Fibroblast of the aortic adventitia (primary cell): ENCODE data around the gene MICAL2. TPM values are rescaled to one million over a fixed set of nuclear protein-coding genes. Genes with fewer than 3 reads are reported as not detected.

Source experiments
- DNase-seq: peaks from one replicate; pipeline ENCODE4 v3.0.0-alpha.2; 2010; ENCODE audit warnings: low read depth
- H3K4me3 ChIP-seq: 2 replicates; pipeline ENCODE4 v1.5.1; 2011; ENCODE audit warnings: low read depth, mild to moderate bottlenecking, control low read depth, low read length, moderate library complexity
- CTCF ChIP-seq: IDR thresholded peaks from 2 replicates; pipeline ENCODE4 v1.5.1; 2011; ENCODE audit warnings: mild to moderate bottlenecking, low read length, control low read depth, inconsistent platforms; ENCODE audit not compliant: insufficient read depth
- total RNA-seq: library from RNA; depleted of rRNA; stranded (reverse); fragments of >200 nt; gene quantifications from 2 replicates; pipeline ENCODE4 v1.2.3, GENCODE V29; 2012; ENCODE audit warnings: low replicate concordance

MICAL2 gene
- total RNA-seq, 1 donor: 146 TPM

DNA sequence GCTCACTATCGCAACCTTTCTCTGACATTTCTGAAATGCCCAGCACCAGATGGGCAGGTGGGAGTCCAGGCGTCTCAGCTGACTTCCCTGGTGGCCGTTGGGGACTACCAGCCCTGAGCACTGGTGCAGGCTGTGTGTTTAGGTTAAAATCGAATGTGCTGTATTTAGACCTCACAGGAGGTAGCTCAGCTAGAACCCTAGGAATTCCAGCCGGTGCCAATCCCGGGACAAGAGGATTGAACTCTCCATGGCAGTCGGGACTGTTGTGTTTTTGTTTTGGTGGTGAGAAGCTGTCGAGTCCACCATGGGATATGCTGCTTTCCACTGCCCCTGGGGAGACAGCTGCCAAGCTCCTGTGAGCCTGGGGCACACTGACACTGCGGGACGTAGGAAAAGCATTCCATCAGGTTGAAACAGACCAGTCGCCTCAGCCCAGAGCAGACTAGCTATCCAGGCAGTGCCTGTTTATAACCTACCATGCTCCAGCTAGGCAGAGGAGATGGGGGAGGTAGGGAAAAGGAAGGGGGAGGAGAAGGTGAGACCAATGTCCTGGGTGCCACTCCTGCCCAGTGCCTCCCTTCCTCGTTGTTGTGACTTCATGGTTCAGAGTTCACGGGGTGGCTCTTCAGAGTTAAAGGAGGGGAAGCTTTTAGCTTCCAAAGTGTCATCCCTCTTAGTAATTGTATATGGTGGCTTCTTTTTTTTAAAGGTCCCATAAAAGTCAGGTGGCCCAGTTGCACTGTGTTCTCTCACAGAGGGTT, 53.0 kb downstream of the MICAL2 start:
- DNase-seq: no peak
- TF ChIP-seq CTCF: no peak
- H3K4me3 ChIP-seq: no peak overlapping the region

- no peak overlapping the region for H3K4me3 ChIP-seq
- TF ChIP-seq CTCF: no peak
- DNase-seq: peak; percentile 88
Observed at GRCh38 chr11:12164061-12165014, 53.9 kb downstream of the MICAL2 start.

DNA sequence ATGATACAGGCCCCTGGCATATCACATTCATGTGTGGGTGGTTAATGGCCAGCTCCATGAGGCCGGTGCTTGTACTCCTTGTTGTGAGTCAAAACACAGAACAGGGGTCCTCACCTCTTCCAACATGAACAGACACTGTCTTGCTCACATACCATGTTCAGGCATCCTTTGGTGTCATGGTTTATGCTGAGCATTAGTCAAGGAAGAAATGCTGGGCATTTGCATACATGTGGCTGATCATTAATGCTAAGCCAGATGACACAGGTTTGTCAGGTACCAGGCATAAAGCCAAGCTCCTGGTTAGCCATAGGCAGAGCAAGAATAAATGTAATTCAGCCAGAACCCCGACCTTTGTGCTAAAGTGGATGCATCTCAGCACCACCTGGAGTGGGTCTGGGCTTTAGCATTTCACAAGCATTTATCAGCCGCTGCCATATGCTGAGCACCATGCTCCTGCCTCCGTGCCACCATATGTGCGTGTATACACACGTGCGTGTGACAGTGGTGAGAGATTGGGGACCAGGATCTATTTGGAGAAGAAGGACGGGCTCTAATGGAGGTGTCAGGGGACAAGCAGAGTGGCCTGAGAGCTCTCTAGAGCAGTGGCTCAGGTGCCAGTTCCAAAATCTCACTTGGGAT, 55.0 kb downstream of the MICAL2 start:
- TF ChIP-seq CTCF: no peak
- no peak for DNase-seq
- H3K4me3 ChIP-seq: no peak overlapping the region

DNA sequence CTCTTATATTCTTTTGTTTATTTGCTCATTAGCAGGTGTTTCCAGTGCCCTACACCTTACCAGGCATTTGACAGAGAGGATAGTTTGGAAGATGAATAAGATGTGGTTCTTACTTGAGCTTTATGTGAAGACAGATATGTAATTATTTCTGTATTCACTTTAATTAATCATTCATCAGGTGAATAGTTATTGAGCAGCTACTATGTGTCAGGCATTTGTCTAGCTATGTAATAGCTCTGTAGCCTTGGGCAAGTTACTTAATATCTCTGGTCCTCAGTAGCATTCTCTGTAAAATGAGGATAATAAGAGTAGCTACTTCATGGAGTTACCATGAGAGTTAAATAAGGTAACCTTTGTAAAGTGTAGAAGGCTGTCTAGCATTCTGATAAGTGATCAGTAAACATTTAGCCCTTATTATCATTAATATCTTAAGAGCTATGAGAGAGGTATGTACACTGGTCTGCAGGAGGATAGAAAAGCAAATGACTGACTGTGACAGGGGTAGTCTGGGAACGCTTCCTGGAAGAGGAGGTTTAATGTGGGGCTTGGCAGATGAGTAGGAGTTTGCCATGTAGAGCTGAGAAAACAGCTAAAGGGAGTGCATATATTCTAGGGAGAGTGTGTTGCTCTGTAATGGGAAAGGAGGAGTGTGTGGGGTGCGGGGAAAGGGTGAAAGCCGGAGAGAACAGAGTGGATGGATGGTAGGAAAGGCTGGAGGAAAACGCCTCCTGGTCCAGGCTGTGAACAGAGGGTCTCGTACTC, 56.1 kb downstream of the MICAL2 start:
- no peak for DNase-seq
- H3K4me3 ChIP-seq: no peak overlapping the region
- no peak for TF ChIP-seq CTCF

DNA sequence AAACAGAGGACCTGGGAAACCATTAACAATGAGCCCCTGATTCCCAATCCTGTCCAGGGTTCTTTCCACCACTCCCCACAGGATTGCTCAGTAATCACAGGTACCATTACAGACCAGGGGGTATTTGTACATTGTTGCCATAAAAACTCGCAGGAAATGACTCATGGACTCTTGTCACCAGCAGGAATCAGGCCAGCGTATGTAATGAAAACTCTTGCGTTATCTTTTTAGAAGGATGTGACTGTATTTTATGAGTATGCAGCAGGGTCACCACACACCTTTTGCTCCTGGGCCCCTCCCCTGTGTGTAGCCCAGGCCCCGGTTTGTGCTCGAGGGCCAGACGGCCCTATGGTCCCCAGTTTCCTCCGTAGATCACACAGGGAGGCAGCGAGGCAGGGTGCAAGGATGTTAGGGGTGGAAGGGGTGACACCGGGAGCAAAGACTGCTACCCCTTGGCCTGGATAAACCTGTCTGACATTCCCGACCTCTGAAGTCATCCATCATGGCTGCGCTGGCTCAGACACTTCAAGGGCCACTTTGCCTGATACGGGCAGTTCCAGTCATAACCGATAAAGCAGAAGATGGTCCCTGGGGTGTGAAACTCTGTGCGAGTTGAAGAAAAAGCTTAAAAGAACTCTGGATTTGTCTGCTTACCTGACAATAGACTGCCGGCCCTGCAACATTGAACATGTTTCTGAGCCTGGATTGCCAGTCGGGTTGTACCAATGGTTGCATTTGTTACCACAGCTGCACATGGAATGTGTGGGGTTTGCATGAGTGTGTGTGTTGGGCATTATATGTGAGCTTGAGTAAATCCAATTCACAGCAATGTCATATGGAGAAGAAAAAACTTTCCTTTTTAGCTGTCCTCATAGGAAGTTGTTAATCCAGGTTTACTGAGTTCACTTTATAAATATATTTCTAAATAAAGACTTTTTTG, 56.9 kb downstream of the MICAL2 start:
- peak; percentile 87 for DNase-seq
- TF ChIP-seq CTCF: no peak
- no peak overlapping the region for H3K4me3 ChIP-seq
